ENCODE data around the gene SOCS1.

Gene SOCS1

DNA sequence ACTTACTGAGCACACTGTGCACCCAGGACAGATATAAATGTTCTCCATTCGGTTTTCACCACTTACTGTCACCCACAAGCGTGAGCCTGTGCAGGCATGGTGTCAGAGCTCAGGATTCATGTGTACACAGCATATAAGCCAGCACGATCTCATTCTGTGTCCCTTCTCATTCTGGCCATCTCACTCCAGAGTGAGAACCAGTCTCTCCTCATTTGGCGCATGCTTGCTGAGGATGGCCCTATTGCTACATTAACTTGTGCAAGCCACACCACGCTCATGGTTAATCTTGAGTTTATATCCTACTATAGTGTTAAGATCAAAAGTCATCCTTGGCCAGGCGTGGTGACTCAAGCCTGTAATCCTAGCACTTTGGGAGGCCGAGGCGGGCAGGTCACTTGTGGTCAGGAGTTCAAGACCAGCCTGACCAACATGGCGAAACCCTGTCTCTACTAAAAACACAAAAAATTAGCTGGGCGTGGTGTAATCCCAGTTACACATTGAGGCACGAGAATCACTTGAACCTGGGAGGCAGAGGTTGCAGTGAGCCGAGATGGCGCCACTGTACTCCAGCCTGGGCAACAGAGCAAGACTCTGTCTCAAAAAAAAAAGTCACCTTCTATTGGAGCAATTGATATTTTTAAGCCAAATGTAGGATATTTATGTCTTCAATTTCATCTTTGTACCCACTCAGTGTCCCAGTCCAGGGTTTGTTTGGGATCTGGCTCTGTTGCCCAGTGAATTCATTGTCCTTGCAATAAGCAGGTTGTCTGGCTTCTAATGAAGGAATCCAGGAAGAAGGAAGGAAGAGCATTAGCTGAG, 20.9 kb downstream of the SOCS1 start:
- no peaks in the 10 kb centered on the region for H3K79me2 ChIP-seq (ENCODE audit: insufficient read depth, low read length)
- H3K9ac ChIP-seq (ENCODE audit: low read depth, low read length, poor library complexity, severe bottlenecking), result no peak overlapping the region
- no peaks in the 10 kb centered on the region for H3K9me2 ChIP-seq (replicated peaks; ENCODE audit: low read depth, low read length)
- H3K36me3 ChIP-seq (ENCODE audit: insufficient read depth, low read length), result no peaks in the 10 kb centered on the region
- no peaks in the 10 kb centered on the region for H4K20me1 ChIP-seq (ENCODE audit: insufficient read depth, low read length, poor library complexity, severe bottlenecking)
- no peaks in the 10 kb centered on the region for H3K27me3 ChIP-seq (ENCODE audit: insufficient read depth, low read length, poor library complexity, severe bottlenecking)
- peaks cover 20% of the 10 kb centered on the region for H3K4me1 ChIP-seq (ENCODE audit: insufficient read depth, low read length, poor library complexity, severe bottlenecking)
- no peaks in the 10 kb centered on the region for H3K9me3 ChIP-seq (ENCODE audit: insufficient read depth, low read depth, low read length)
- H3F3A ChIP-seq (ENCODE audit: low read depth), result no peaks in the 10 kb centered on the region
- no peak overlapping the region for H2AFZ ChIP-seq (ENCODE audit: low read length)
- no peak for TF ChIP-seq EZH2phosphoT487 (IDR thresholded peaks at IDR 0.05; ENCODE audit: borderline replicate concordance)
- TF ChIP-seq, protein P1, sequence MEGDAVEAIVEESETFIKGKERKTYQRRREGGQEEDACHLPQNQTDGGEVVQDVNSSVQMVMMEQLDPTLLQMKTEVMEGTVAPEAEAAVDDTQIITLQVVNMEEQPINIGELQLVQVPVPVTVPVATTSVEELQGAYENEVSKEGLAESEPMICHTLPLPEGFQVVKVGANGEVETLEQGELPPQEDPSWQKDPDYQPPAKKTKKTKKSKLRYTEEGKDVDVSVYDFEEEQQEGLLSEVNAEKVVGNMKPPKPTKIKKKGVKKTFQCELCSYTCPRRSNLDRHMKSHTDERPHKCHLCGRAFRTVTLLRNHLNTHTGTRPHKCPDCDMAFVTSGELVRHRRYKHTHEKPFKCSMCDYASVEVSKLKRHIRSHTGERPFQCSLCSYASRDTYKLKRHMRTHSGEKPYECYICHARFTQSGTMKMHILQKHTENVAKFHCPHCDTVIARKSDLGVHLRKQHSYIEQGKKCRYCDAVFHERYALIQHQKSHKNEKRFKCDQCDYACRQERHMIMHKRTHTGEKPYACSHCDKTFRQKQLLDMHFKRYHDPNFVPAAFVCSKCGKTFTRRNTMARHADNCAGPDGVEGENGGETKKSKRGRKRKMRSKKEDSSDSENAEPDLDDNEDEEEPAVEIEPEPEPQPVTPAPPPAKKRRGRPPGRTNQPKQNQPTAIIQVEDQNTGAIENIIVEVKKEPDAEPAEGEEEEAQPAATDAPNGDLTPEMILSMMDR (conservative IDR thresholded peaks at IDR 0.05; ENCODE audit: low read length), result no peak
- H3K4me2 ChIP-seq (ENCODE audit: low read depth, low read length, poor library complexity, severe bottlenecking), result no peak overlapping the region
- no peak overlapping the region for H3K4me3 ChIP-seq (ENCODE audit: low read length, poor library complexity, severe bottlenecking)

DNA sequence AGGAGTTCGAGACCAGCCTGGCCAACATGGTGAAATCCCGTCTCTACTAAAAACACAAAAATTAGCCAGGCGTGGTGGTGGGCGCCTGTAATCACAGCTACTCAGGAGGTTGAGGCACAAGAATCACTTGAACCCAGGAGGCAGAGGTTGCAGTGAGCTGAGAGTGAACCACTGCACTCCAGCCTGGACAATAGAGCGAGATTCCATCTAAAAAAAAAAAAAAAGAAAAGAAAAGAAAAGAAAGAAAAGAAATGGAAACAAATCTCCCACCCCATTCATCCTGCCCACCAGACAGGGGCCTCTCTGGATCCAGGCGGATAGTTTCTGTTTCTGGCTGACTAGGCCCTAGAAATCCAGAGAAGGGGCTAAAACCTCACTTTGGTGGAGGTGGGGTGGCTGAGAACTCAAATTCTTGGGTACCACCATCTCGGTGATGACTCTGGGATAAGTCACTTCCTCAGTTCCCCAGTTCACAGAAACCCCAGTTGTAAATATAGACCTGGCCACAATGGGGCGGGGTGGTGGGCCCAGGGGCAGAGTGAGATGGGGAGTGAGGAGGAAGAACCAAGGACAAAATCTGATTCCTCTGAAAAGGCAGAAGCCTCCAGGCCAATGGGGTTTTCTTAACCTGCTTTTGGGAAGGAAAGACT, 22.2 kb downstream of the SOCS1 start:
- Histone ChIP-seq H3K4me2 (ENCODE audit: low read depth, low read length, poor library complexity, severe bottlenecking) (peak overlapping the region; percentile 74), H2AFZ (ENCODE audit: low read length) (no peak overlapping the region), H3K36me3 (ENCODE audit: insufficient read depth, low read length) (no peaks in the 10 kb centered on the region), H3K27me3 (ENCODE audit: insufficient read depth, low read length, poor library complexity, severe bottlenecking) (no peaks in the 10 kb centered on the region), H3K9me3 (ENCODE audit: insufficient read depth, low read depth, low read length) (no peaks in the 10 kb centered on the region), H3K4me3 (ENCODE audit: low read length, poor library complexity, severe bottlenecking) (peak overlapping the region; percentile 65), H3K9me2 (replicated peaks; ENCODE audit: low read depth, low read length) (no peaks in the 10 kb centered on the region), H3K9ac (ENCODE audit: low read depth, low read length, poor library complexity, severe bottlenecking) (peak overlapping the region; percentile 72), H3K4me1 (ENCODE audit: insufficient read depth, low read length, poor library complexity, severe bottlenecking) (peaks cover 20% of the 10 kb centered on the region), H3K79me2 (ENCODE audit: insufficient read depth, low read length) (no peaks in the 10 kb centered on the region), H4K20me1 (ENCODE audit: insufficient read depth, low read length, poor library complexity, severe bottlenecking) (no peaks in the 10 kb centered on the region), H3F3A (ENCODE audit: low read depth) (no peaks in the 10 kb centered on the region)
- no peak for TF ChIP-seq EZH2phosphoT487 (IDR thresholded peaks at IDR 0.05; ENCODE audit: borderline replicate concordance)
- TF ChIP-seq, protein P1 (conservative IDR thresholded peaks at IDR 0.05; ENCODE audit: low read length), result no peak

DNA sequence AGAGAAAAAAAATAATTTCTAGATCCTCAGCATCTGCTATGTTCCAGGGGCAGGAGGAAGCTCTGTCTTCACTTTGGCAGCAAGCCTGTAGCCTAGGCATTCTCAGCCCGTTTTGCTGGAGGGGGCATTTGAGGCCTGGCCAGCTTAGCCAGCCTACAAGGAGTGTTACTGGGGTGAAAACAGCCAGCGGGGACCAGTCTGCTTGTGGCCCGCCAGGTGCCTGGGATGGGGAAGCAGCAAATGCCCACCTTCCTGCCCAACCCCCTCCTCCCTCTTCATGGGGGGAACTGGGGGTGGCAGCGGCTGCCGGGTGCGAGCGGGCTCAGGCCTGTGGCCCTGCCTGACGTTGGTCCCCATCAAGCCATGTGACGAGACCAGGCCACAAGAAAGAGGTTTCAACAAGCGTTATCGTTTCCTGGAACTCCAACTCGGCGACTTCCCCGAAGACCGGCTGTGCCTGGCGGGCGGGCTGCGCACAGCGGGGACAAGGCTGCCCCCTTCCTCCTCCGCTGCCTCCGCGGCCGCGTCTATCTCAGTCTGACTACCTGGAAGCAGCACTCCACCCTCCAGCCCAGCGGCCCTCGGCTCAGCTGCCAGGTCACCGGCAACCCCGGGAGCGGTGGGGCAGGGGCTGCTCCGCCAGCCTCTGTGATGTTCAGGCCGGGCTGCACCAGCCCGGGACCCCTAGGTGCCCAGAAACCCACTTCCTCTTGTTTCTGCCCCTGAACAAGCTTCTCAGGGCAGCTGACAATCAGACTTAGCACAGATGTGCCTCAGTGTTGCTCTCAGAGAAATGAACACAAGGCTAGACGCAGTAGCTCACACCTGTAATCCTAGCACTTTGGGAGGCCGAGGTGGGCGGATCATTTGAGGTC, 22.9 kb downstream of the SOCS1 start:
- Histone ChIP-seq H2AFZ (ENCODE audit: low read length) (peak overlapping the region; percentile 73), H3K27me3 (ENCODE audit: insufficient read depth, low read length, poor library complexity, severe bottlenecking) (no peaks in the 10 kb centered on the region), H3K9ac (ENCODE audit: low read depth, low read length, poor library complexity, severe bottlenecking) (peak overlapping the region; percentile 72), H3K9me3 (ENCODE audit: insufficient read depth, low read depth, low read length) (no peaks in the 10 kb centered on the region), H3K4me3 (ENCODE audit: low read length, poor library complexity, severe bottlenecking) (peak overlapping the region; percentile 65), H3K4me1 (ENCODE audit: insufficient read depth, low read length, poor library complexity, severe bottlenecking) (peaks cover 20% of the 10 kb centered on the region), H3K79me2 (ENCODE audit: insufficient read depth, low read length) (no peaks in the 10 kb centered on the region), H3K9me2 (replicated peaks; ENCODE audit: low read depth, low read length) (no peaks in the 10 kb centered on the region), H3K4me2 (ENCODE audit: low read depth, low read length, poor library complexity, severe bottlenecking) (peak overlapping the region; percentile 74), H3K36me3 (ENCODE audit: insufficient read depth, low read length) (no peaks in the 10 kb centered on the region), H3F3A (ENCODE audit: low read depth) (no peaks in the 10 kb centered on the region), H4K20me1 (ENCODE audit: insufficient read depth, low read length, poor library complexity, severe bottlenecking) (no peaks in the 10 kb centered on the region)
- no peak for TF ChIP-seq EZH2phosphoT487 (IDR thresholded peaks at IDR 0.05; ENCODE audit: borderline replicate concordance)
- TF ChIP-seq, protein P1 (conservative IDR thresholded peaks at IDR 0.05; ENCODE audit: low read length), result no peak

All from Loucy (cell line).